ENCODE data around the gene GNA12. TPM values are rescaled to one million over a fixed set of nuclear protein-coding genes. Genes with fewer than 3 reads are reported as not detected.

The GNA12 gene
- total RNA-seq, 2 donors from 2014 or later, result 12.2 to 17.5 TPM

- TF ChIP-seq POLR2A (IDR thresholded peaks at IDR 0.05) (no peak), CTCF (IDR thresholded peaks at IDR 0.05) (no peak)
- 28 to 39% methylated on average over 9 to 10 of the region's 10 CpGs for WGBS, 2 donors
These were observed 26.4 kb upstream of the GNA12 start for GRCh38 chr7:2870471-2870931.

GRCh38 chr7:2869981-2870380 lies 25.9 kb upstream of the GNA12 start:
- Histone ChIP-seq H3K27me3 (no peaks in the 10 kb centered on the region), H3K36me3 (replicated peaks in 1 of 2; ENCODE audit: insufficient read depth in 1 of 2, low read depth in 2 of 2) (no peaks in the 10 kb centered on the region), H3K4me1 (no peaks in the 10 kb centered on the region), H3K9me3 (no peaks in the 10 kb centered on the region), H3K4me3 (no peak overlapping the region), H3K27ac (no peak overlapping the region)
- intact Hi-C loops (cut with DNase I), result no loop called here
- DNase-seq (no peak), ATAC-seq (no peak)
- no peak for TF ChIP-seq POLR2A (IDR thresholded peaks at IDR 0.05)
- TF ChIP-seq CTCF (IDR thresholded peaks at IDR 0.05), result no peak
- 75 to 81% methylated on average over 9 to 15 of the region's 15 CpGs for WGBS, 2 donors

More at GRCh38 chr7:2870471-2870931, 26.4 kb upstream of the GNA12 start:
- DNase-seq (peak; percentile 24 to 72 (median 42)), ATAC-seq (peak; percentile 52)
- H3K4me3 ChIP-seq, result no peak overlapping the region
- no peaks in the 10 kb centered on the region for H3K9me3 ChIP-seq
- H3K4me1 ChIP-seq, result no peaks in the 10 kb centered on the region
- no peaks in the 10 kb centered on the region for H3K27me3 ChIP-seq
- intact Hi-C loops (cut with DNase I), result no loop called here
- H3K36me3 ChIP-seq (replicated peaks in 1 of 2; ENCODE audit: insufficient read depth in 1 of 2, low read depth in 2 of 2), result no peaks in the 10 kb centered on the region
- H3K27ac ChIP-seq, result no peak overlapping the region

- intact Hi-C loops (cut with DNase I), result no loop called here
These were observed 22.5 kb upstream of the GNA12 start for GRCh38 chr7:2866601-2867000.

GRCh38 chr7:2864999-2865670 lies 21.0 kb upstream of the GNA12 start:
- H3K27ac ChIP-seq, result no peak overlapping the region

More at GRCh38 chr7:2866601-2867000, 22.5 kb upstream of the GNA12 start:
- H3K4me3 ChIP-seq, result no peak overlapping the region
- H3K27me3 ChIP-seq, result no peaks in the 10 kb centered on the region
- WGBS, 2 donors, result 20 to 22% methylated on average over 3 of the region's 3 CpGs
- no peaks in the 10 kb centered on the region for H3K36me3 ChIP-seq (replicated peaks in 1 of 2; ENCODE audit: insufficient read depth in 1 of 2, low read depth in 2 of 2)
- no peaks in the 10 kb centered on the region for H3K4me1 ChIP-seq
- DNase-seq (no peak), ATAC-seq (no peak)
- H3K27ac ChIP-seq, result no peak overlapping the region
- H3K9me3 ChIP-seq, result no peaks in the 10 kb centered on the region
- TF ChIP-seq CTCF (IDR thresholded peaks at IDR 0.05) (no peak), POLR2A (IDR thresholded peaks at IDR 0.05) (no peak)

More at GRCh38 chr7:2864999-2865670, 21.0 kb upstream of the GNA12 start:
- TF ChIP-seq CTCF (IDR thresholded peaks at IDR 0.05) (peak; percentile 74 to 90 (median 79)), POLR2A (IDR thresholded peaks at IDR 0.05) (no peak)
- no peak for ATAC-seq
- H3K36me3 ChIP-seq (replicated peaks in 1 of 2; ENCODE audit: insufficient read depth in 1 of 2, low read depth in 2 of 2), result no peaks in the 10 kb centered on the region
- no peaks in the 10 kb centered on the region for H3K9me3 ChIP-seq
- intact Hi-C loops (cut with DNase I), result no loop called here
- H3K27me3 ChIP-seq, result no peaks in the 10 kb centered on the region
- 37 to 45% methylated on average over 10 to 17 of the region's 17 CpGs for WGBS, 2 donors
- H3K4me1 ChIP-seq, result peaks cover 8% of the 10 kb centered on the region
- H3K4me3 ChIP-seq, result no peak overlapping the region
- DNase-seq, result peak; percentile 72 to 82 (median 75)
